PC-9 (cell line): ENCODE measurements around the gene SH3BGRL3. TPM values are rescaled to one million over a fixed set of nuclear protein-coding genes. Genes with fewer than 3 reads are reported as not detected.

Experiments
- BruUV-seq: library from RNA; stranded (reverse); fragments of 400-500 nt; replicated peaks from 2 replicates; lab custom pipeline; 2021; lab: Mats Ljungman, UMichigan
- CTCF ChIA-PET: fragments of 300-600 bp; sonication (Branson Sonifier 250); formaldehyde crosslinking; loops from one replicate; lab custom pipeline; 2022; ENCODE audit warnings: antibody characterized with exemption; lab: Charles Lee
- POLR2A ChIA-PET: fragments of 300-600 bp; sonication (Branson Sonifier 250); formaldehyde crosslinking; loops from one replicate; lab custom pipeline; 2022; ENCODE audit warnings: antibody characterized with exemption; ENCODE audit not compliant: unreplicated experiment; lab: Charles Lee
- DNase-seq, 2 experiments: peaks; one replicate each; pipeline versions ENCODE4 v3.0.0 to v3.0.0-alpha.2; 2015 to 2022; ENCODE audit warnings: mixed read lengths in 1 of 2
- H2AFZ ChIP-seq: fragments of 200-600 bp; sonication (generic); 2 replicates; pipeline ENCODE4 v1.8.1; 2017; ENCODE audit warnings: antibody characterized with exemption
- H3F3A ChIP-seq: fragments of 200-600 bp; sonication (generic); 2 replicates; pipeline ENCODE4 v1.8.1; 2017; ENCODE audit warnings: antibody characterized with exemption, mild to moderate bottlenecking, low read depth; ENCODE audit not compliant: insufficient read depth
- H3K27ac ChIP-seq: fragments of 200-600 bp; sonication (generic); 2 replicates; pipeline ENCODE4 v1.6.1; 2016; ENCODE audit warnings: mixed run types
- H3K27me3 ChIP-seq: fragments of 200-600 bp; sonication (generic); 2 replicates; pipeline ENCODE4 v1.6.1; 2016; ENCODE audit warnings: low read depth, mixed run types; ENCODE audit not compliant: insufficient read depth
- H3K36me3 ChIP-seq: fragments of 200-600 bp; sonication (generic); 2 replicates; pipeline ENCODE4 v1.6.1; 2016; ENCODE audit warnings: low read depth, mixed run types
- H3K4me1 ChIP-seq: fragments of 200-600 bp; sonication (generic); replicated peaks from 2 replicates; pipeline ENCODE4 v1.6.1; 2016; ENCODE audit warnings: mixed run types; ENCODE audit not compliant: insufficient read depth
- H3K4me2 ChIP-seq: fragments of 200-600 bp; sonication (generic); 2 replicates; pipeline ENCODE4 v1.6.1; 2017; ENCODE audit warnings: mixed run types
- H3K4me3 ChIP-seq: fragments of 200-600 bp; sonication (generic); 2 replicates; pipeline ENCODE4 v1.6.1; 2016; ENCODE audit warnings: mixed run types
- H3K79me2 ChIP-seq: fragments of 200-600 bp; sonication (generic); 2 replicates; pipeline ENCODE4 v1.6.1; 2017; ENCODE audit warnings: low read depth, mixed run types
- H3K9me2 ChIP-seq: fragments of 200-600 bp; sonication (generic); 2 replicates; pipeline ENCODE4 v1.8.1; 2017; ENCODE audit warnings: mild to moderate bottlenecking; ENCODE audit not compliant: insufficient read depth
- H3K9me3 ChIP-seq: fragments of 200-600 bp; sonication (generic); 2 replicates; pipeline ENCODE4 v1.8.1; 2016; ENCODE audit warnings: low read depth; ENCODE audit not compliant: insufficient read depth
- H4K20me1 ChIP-seq: fragments of 200-600 bp; sonication (generic); 2 replicates; pipeline ENCODE4 v1.8.1; 2017; ENCODE audit not compliant: insufficient read depth
- CTCF ChIP-seq: fragments of 200-600 bp; sonication (generic); conservative IDR thresholded peaks from 2 replicates; pipeline ENCODE4 v1.6.1; 2017; ENCODE audit warnings: mixed run types, antibody characterized with exemption, mild to moderate bottlenecking, moderate library complexity
- EZH2 ChIP-seq: fragments of 200-600 bp; sonication (generic); IDR thresholded peaks from 2 replicates; pipeline ENCODE4 v1.8.0; 2017; ENCODE audit warnings: antibody characterized with exemption, low read depth
- intact Hi-C: fragments of 100-400 bp; cut with micrococcal nuclease; formaldehyde crosslinking; loops from one replicate; pipeline ENCODE4 v1.10.0; 2022; ENCODE audit not compliant: unreplicated experiment
- total RNA-seq: library from RNA; stranded (reverse); gene quantifications from 2 replicates; pipeline ENCODE4 v1.2.3, GENCODE V29; 2021

Gene SH3BGRL3
- total RNA-seq, 1 experiment from 2014 or later: 206 TPM

GRCh38 chr1:26234644-26235370 is 45.1 kb upstream of the SH3BGRL3 start:
- Histone ChIP-seq H3K4me1 (peaks cover 31% of the 10 kb centered on the region), H3K4me2 (peak overlapping the region; percentile 85), H3K36me3 (peaks cover 10% of the 10 kb centered on the region; the same call in 1 of the 2 replicates), H2AFZ (peak overlapping the region; percentile 84), H3K9me3 (no peaks in the 10 kb centered on the region), H4K20me1 (no peaks in the 10 kb centered on the region), H3K27ac (0 out of 2 replicates have a peak overlapping the region, but pooled peaks have one; percentile 16), H3K27me3 (no peaks in the 10 kb centered on the region), H3K79me2 (peaks cover 55% of the 10 kb centered on the region), H3K9me2 (no peaks in the 10 kb centered on the region), H3K4me3 (peak overlapping the region; percentile 84), H3F3A (no peaks in the 10 kb centered on the region)
- ChIA-PET CTCF (interaction anchor here (0.6 to 1.9 kb wide), 5 partner anchors 57 to 1413 kb away, joined by 3 to 7 read pairs (median 3); partner anchors contain the start of genes CNKSR1 and ZNF593), POLR2A (interaction anchor here (0.5 to 0.7 kb wide), 7 partner anchors 45 to 1867 kb away, joined by 3 to 8 read pairs (median 5); partner anchors contain the start of gene CATSPER4)
- no peak for DNase-seq
- TF ChIP-seq EZH2 (no peak), CTCF (no peak; the same call in 1 of the 2 replicates)
- intact Hi-C loops: loop anchor here (1.0 to 5.0 kb wide), 4 partner anchors 42 to 199 kb away; partner anchors contain the start of gene CNKSR1
- no TSS peak for BruUV-seq

GRCh38 chr1:26237230-26237966 is 42.5 kb upstream of the SH3BGRL3 start:
- Histone ChIP-seq H3K27me3 (no peaks in the 10 kb centered on the region), H4K20me1 (no peaks in the 10 kb centered on the region; the same call in 1 of the 2 replicates), H3K36me3 (peaks cover 20% of the 10 kb centered on the region), H3K4me3 (peak overlapping the region; percentile 10; the same call in 1 of the 2 replicates), H3K27ac (peak overlapping the region; percentile 58), H3K9me2 (no peaks in the 10 kb centered on the region), H3K4me1 (peaks cover 31% of the 10 kb centered on the region), H2AFZ (no peak overlapping the region), H3F3A (no peaks in the 10 kb centered on the region), H3K79me2 (peaks cover 69% of the 10 kb centered on the region), H3K9me3 (no peaks in the 10 kb centered on the region), H3K4me2 (peak overlapping the region; percentile 85)
- no TSS peak for BruUV-seq
- intact Hi-C loops: loop anchor here (5.0 kb wide), 2 partner anchors 40 to 125 kb away; no protein-coding TSS in a partner anchor
- DNase-seq: peak in 1 of 2 experiments; percentile 46
- ChIA-PET CTCF (interaction anchor here (0.6 to 0.9 kb wide), 3 partner anchors 84 to 484 kb away, joined by 3 read pairs; no protein-coding TSS in a partner anchor), POLR2A (interaction anchor here (0.6 kb wide), 2 partner anchors 140 to 235 kb away, joined by 3 to 7 read pairs; partner anchors contain the start of gene HMGN2)
- TF ChIP-seq EZH2 (no peak), CTCF (no peak)

- no peak overlapping the region for H2AFZ ChIP-seq
- ChIA-PET CTCF (no interaction called here), POLR2A (no interaction called here)
- no peaks in the 10 kb centered on the region for H3F3A ChIP-seq
- intact Hi-C loops: loop anchor here (5.0 kb wide), 2 partner anchors 37 to 122 kb away; no protein-coding TSS in a partner anchor
- H3K27ac ChIP-seq: no peak overlapping the region
- no peak overlapping the region for H3K4me2 ChIP-seq
- TF ChIP-seq CTCF: no peak
- TF ChIP-seq EZH2: no peak
- no peaks in the 10 kb centered on the region for H3K27me3 ChIP-seq
- peaks cover 26% of the 10 kb centered on the region for H3K4me1 ChIP-seq
- H3K9me3 ChIP-seq: no peaks in the 10 kb centered on the region
- no peak for DNase-seq
- BruUV-seq: no TSS peak
- no peak overlapping the region for H3K4me3 ChIP-seq
- H4K20me1 ChIP-seq: peaks cover 3% of the 10 kb centered on the region; the same call in 1 of the 2 replicates
- peaks cover 62% of the 10 kb centered on the region for H3K79me2 ChIP-seq
- peaks cover 20% of the 10 kb centered on the region for H3K36me3 ChIP-seq
- no peaks in the 10 kb centered on the region for H3K9me2 ChIP-seq
Measured at GRCh38 chr1:26239936-26240335, 40.0 kb upstream of the SH3BGRL3 start.
